ENCODE measurements around the gene TMPRSS4. TPM values are rescaled to one million over a fixed set of nuclear protein-coding genes. Genes with fewer than 3 reads are reported as not detected.

Gene TMPRSS4
- total and polyA plus RNA-seq, 2 of the 4 experiments (the other 2 are of a cell fraction) = not detected

DNA sequence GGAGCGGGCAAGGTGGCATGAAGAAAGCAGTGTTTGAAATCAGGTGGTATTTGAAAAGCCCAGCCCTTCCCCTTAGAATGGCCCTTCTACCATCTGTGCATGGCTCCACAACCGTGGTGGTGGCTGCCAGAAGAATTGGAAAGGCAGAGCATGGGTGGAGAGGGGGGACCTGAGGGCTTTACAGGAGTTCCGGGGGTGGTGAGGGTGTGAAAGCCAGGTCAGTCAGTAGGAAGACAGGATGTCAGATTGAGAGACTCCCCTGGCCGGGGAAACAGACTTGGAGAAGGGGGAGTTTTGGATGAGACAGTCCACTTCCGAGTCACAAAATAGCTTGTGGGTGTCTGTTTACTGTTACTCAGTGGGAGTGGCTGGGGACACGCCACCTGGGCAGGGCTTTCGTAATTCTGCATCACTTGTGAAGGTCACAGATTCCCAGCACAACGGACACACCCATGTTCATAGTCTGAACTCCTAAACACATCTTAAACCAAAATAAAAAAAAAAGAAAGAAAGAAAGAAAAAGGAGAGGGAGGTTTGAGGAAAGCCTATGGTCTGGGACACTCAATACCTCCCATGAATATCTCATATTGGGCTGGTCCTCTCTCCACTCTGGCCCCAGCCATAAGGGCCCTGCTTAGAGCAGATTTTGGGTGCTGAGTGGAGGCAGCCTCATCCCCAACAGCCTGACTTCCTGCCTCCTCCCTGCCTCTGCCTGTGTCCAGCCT is 34.3 kb downstream of the TMPRSS4 start:
- H4K5ac ChIP-seq (ENCODE audit: low read depth, low read length) = no peak overlapping the region
- H3K79me1 ChIP-seq (ENCODE audit: low read depth in 1 of 2, low read length in 2 of 2) = no peaks in the 10 kb centered on the region
- H3K56ac ChIP-seq (ENCODE audit: extremely low read depth, insufficient read depth, low read length) = no peak overlapping the region
- H3K9me3 ChIP-seq (ENCODE audit: control insufficient read depth, insufficient read depth, low read length) = no peaks in the 10 kb centered on the region
- H3K36me3 ChIP-seq (ENCODE audit: control insufficient read depth, insufficient read depth, low read length) = no peaks in the 10 kb centered on the region
- H2BK15ac ChIP-seq (ENCODE audit: low read depth, low read length) = no peak overlapping the region
- no peak overlapping the region for H2BK120ac ChIP-seq (ENCODE audit: low read depth, low read length)
- TF ChIP-seq, protein P1, sequence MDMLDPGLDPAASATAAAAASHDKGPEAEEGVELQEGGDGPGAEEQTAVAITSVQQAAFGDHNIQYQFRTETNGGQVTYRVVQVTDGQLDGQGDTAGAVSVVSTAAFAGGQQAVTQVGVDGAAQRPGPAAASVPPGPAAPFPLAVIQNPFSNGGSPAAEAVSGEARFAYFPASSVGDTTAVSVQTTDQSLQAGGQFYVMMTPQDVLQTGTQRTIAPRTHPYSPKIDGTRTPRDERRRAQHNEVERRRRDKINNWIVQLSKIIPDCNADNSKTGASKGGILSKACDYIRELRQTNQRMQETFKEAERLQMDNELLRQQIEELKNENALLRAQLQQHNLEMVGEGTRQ (IDR thresholded peaks at IDR 0.05; ENCODE audit: low read depth, low read length) = no peak
- TF ChIP-seq RCOR1 (IDR thresholded peaks at IDR 0.05; ENCODE audit: insufficient replicate concordance, low read length) (no peak), MAZ (IDR thresholded peaks at IDR 0.05; ENCODE audit: borderline replicate concordance, low read depth, low read length) (no peak), NFE2L2 (IDR thresholded peaks at IDR 0.05; ENCODE audit: low read depth, low read length) (no peak), RFX5 (IDR thresholded peaks at IDR 0.05; ENCODE audit: low read depth, low read length) (no peak), RAD21 (IDR thresholded peaks at IDR 0.05; ENCODE audit: low read length) (no peak), POLR2A (IDR thresholded peaks at IDR 0.05; ENCODE audit: low read depth, low read length) (no peak), MAFK (IDR thresholded peaks at IDR 0.05; ENCODE audit: low read depth, low read length) (no peak)
- no peak overlapping the region for H2AK5ac ChIP-seq (ENCODE audit: low read depth, low read length)
- H3K4me2 ChIP-seq (ENCODE audit: low read depth, low read length) = no peak overlapping the region
- no peak overlapping the region for H3K4ac ChIP-seq (ENCODE audit: low read depth, low read length)
- H2BK5ac ChIP-seq (ENCODE audit: low read depth, low read length, poor library complexity, severe bottlenecking) = no peak overlapping the region
- ChIA-PET POLR2A (ENCODE audit: unreplicated experiment) (no interaction called here), CTCF (no interaction called here)
- no peak overlapping the region for H2AK9ac ChIP-seq (replicated peaks; ENCODE audit: low read depth, low read length, poor library complexity)
- H3K27ac ChIP-seq (ENCODE audit: insufficient read depth, low read length) = no peak overlapping the region
- no peaks in the 10 kb centered on the region for H4K20me1 ChIP-seq (ENCODE audit: insufficient read depth, low read length)
- no CpG with 5 or more reads among the region's 8 CpGs for WGBS, 2 experiments (ENCODE audit: extremely low coverage in 2 of 2, insufficient read length in 1 of 2)
- dilution Hi-C loops (cut with HindIII; ENCODE audit: low sequenced_read_pairs, unreplicated experiment) = no loop called here
- intact Hi-C loops (cut with micrococcal nuclease) = no loop called here
- no peak overlapping the region for H4K8ac ChIP-seq (ENCODE audit: low read depth in 2 of 2, low read length in 2 of 2)
- H3K27me3 ChIP-seq (ENCODE audit: control insufficient read depth, insufficient read depth, low read length) = no peaks in the 10 kb centered on the region
- no peak overlapping the region for H3K18ac ChIP-seq (ENCODE audit: low read depth, low read length)
- no peak overlapping the region for H4K91ac ChIP-seq (ENCODE audit: insufficient read depth, low read depth, low read length)
- no peak overlapping the region for H3K23ac ChIP-seq (ENCODE audit: low read depth, low read length)
- DNase-seq = no peak
- ATAC-seq (ENCODE audit: low read depth) = no peak
- no peak overlapping the region for H3K14ac ChIP-seq (replicated peaks; ENCODE audit: low read depth, low read length)
- H3K9me1 ChIP-seq (ENCODE audit: insufficient read depth, low read length) = no peaks in the 10 kb centered on the region
- no peak overlapping the region for H2BK20ac ChIP-seq (ENCODE audit: low read depth, low read length)
- H3K9ac ChIP-seq (ENCODE audit: low read depth, low read length) = no peak overlapping the region
- no TSS peak for BruUV-seq (replicated peaks)
- H3K4me3 ChIP-seq (ENCODE audit: insufficient read depth, low read depth, low read length) = no peak overlapping the region
- in situ Hi-C loops (cut with MboI; ENCODE audit: low sequenced_read_pairs) = no loop called here
- no peak overlapping the region for H2AFZ ChIP-seq (replicated peaks; ENCODE audit: low read length, poor library complexity)
- H3K4me1 ChIP-seq (ENCODE audit: control insufficient read depth, insufficient read depth, low read length) = no peaks in the 10 kb centered on the region

All from IMR-90 (cell line).